Measurements from ENCODE around the gene VCX2.
"Not testable (repeated sequence)": the region's sequence is repeated elsewhere in the genome, so short reads cannot be mapped to it uniquely, and the experiment has no call there.

Gene VCX2

DNA sequence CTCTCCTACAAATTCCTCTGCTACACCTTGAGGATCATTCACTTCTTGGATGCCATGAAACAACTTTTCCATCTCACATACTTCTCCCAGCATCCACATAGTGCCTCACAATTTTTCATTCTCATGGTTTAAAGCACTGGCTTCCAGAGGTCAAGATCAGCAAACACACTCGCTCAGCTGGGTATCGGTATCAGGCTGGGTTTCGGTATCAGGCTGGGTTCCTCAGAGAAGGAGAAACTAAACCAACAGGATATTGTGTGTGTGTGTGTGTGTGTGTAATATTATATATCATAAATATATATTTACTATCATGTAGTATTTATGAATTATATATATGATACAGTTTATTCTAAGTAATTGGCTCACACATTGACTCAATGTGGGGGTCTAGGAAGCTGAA lies at the start of gene VCX2:
TSS of gene VCX2 (minus strand) at position 99 of the 400 bp plus-strand sequence. CDS start 624 bp downstream, outside the sequence.
- DNase-seq (ENCODE audit: low spot score): not testable (repeated sequence)

DNA sequence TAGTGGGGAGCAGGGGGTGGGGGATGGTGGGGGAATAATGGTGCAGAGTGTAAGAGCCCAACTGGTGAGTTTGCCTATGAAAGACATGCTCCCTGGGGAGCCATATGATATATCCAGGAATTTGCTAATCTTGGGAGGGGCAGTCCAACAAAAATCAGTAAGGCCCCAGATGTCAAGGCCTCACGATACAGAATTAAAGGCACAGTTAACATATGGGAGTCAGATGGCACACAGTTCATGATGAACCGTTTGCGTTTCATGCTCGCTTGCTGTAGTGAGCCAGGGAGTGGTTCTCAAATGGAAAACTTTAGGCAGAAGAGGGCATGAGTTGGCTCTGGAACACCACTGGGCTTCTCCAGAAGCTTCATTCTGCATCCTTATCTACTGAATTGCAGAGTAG lies 33.9 kb upstream of the VCX2 start:
- DNase-seq (ENCODE audit: low spot score): no peak

DNA sequence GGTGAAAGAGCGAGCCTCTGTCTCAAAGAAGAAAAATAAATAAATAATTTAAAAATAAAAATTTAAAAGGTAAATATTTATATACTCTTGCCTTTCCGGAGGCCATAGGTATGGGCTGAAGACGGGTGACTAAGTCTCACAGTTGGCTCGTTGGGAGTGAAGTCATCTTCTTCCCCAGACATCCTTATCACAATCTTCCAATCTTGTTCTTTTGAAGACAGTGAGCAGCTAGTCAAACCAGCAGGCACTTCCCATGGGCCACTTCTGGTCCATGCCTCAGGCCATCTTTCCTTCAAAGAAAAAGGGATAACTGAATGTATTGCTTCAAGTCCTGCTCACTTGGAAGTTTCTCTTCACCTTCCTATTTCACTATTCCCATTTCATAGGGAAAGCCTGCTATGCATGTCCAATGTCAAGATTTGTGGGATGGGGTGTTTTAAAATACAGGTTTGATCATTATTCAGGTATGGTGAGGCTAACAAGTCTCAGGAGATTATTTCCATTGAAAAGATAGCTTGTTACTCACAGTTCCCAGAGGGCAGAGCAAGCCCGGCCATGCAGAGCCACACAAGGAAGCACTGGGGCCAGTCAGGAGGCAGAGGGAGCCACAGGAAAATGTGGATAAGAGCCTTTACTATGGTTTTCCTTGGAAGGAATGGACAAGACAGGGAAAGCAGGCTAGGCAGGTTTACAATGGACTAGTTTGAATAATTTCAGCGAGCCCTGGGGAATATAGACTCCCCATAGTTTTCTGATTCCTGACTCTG lies 33.3 kb upstream of the VCX2 start:
- no peak for DNase-seq (ENCODE audit: low spot score)

DNA sequence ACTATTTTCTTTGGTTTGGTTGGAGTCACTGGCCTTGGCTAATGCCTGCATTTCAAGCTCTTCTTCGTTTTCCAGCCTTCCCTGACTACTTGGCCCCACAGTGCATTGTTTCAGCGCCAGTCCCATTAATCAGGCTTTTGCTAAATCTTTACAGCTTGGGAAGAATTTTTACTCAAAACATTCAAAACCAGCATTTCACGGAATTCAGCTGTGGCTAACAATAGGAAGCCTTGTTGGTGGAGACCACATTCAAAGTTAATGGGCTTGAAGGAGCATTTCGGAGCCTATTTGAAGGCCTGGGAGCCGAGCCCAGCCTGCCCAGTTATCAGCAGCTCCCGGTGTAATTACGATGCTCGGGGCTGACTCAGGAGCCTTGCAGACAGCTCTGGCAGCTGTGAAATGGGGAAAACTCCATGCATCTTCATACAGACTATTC lies 30.8 kb upstream of the VCX2 start:
- DNase-seq (ENCODE audit: low spot score): peak; percentile 25

DNA sequence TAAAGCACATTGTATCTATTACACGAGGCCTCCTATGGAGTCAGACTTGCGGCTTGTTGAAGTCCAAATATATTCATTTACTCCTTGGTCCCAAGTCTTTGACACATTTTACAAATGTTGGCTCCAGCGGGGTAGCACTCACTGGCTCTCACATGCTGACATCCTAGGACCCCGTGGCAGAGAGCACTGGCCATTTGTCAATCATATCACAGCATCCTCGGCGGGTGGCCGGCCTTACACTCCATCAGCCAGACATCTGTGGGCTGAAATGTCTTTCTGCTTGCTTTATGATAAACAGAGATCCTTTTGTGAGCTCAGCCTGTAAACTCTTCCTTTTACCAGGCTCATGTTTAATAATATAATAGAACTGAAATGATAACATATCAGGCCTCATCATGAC lies 25.7 kb upstream of the VCX2 start:
- no peak for DNase-seq (ENCODE audit: low spot score)

DNA sequence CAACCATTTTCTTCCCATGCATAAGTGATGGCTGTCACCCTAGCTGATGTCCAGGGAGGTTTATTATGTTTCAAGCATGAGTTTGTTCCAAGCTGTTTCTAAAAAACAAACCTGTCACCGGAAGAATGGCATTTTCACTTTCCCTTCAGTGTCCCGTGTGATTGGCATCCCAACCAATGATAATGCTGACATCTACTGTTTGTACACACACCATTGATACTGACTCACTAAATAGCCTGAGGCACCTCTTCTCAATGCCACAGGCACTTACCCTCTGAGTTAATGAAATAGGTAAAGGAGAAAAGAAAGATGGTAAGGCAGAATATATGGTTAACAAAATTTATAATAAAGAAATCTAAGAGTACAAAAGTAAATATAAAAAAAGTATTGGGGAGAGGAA lies 23.1 kb upstream of the VCX2 start:
- DNase-seq (ENCODE audit: low spot score): no peak

DNA sequence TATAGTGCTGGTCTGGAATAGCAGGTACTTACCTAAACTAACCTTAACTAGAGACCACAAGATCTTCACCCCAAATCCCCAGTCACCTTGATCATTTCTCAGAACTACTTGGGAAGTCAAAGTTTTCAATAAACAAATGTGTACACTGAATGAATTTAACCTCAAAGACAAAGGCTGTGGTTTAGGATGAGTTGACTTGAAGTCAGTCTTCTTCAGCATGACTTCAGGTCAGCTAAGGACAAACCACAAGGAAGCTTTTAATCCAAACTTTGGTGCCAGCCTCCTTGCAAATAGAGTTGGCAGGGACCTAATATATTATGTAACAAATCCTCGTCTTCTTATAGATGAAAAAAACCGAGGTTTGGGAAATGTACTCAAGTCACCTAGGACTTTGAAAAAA lies 21.2 kb upstream of the VCX2 start:
- no peak for DNase-seq (ENCODE audit: low spot score)

DNA sequence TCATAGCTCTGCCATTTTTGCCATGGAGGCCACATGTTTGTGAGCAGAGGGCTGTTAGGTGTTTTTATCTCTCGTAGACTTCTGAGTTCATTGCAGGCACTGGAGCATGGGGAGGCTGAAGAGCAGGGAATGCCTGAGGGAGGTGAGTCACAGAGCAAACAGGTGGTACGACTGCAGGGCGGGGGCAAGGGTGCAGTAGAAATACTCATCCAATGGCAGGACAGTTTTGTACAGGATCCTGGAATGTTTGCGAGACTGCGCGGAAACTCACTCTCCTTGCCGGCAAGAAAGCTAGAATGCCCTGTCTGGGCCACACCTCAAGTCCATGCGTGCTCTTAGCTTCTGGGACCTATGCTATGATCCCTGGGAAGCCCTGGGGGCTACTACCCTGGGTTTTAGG lies 20.0 kb upstream of the VCX2 start:
- DNase-seq (ENCODE audit: low spot score): no peak

DNA sequence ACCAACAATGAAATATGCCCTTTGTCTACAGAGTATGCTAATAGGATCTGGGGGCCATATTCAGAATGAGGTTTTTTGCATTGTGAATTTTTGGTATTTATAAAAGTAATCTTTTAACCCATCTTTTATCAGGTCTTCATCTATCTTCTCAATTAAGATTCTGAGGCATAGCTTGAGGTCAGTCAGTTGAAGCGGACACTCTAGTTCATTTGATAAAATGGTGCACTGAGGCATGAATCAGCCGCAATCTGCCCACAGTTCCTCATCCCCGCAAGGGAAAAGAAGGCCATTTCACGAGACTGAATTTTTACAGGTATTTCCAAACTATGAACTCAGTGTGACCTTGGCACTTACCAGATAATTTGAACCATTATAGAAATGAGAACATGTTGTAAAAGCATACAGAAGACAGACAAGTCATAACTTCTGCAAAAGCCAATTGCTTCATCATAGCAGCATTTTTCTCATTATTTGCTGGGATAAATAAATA lies 19.3 kb upstream of the VCX2 start:
- DNase-seq (ENCODE audit: low spot score): no peak

DNA sequence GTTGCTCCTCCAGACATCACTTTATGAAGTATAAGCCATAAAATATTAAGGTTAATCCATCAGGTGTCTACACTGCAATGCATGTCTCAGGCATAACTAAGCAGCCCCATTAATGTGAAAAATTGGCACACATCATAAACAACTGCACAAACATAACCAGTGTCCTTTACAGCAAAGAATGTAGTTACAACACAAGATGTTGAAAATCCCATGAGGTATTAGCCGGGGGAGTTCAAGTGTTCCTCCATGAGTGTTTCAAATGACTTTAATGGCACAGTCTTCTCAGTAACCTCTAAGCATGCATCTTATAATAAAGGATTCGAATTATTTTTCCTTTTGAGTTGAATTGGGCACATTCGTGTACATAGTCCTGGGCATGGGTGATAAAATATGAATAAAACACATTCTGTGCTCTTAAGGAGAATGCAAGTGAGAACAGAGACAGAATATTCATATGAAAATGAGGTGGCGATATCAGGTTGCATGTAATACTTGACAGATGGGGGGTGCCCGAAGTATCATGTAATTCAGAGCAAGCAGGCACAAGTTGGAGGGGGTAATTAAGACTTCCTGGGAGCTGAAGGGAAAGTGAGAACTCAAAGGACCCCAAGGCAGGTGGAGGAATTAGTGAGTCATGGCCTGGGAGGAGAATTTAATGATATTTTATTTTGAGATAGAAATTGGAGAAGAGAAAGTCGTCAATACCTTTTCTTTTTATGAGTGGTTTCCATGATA lies 18.2 kb upstream of the VCX2 start:
- no peak for DNase-seq (ENCODE audit: low spot score)

DNA sequence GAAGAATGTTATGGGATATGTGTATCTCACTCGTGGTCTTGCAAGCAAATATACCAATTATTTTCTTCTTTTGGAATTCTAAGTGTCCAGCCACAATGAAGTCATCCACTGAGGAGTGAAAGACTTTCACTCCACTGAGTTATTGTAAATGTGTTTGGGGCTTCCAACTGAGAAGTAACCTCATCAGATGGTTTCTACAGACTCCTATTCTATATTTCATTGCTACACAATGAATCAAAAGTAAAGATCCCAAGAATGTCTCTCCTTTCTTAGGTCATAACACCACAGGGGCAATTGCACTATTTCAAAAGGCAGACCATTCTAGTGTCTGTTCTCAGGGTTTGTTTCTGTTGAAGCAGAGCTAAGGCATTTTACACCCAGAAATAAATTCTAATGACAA lies 12.3 kb upstream of the VCX2 start:
- DNase-seq (ENCODE audit: low spot score): no peak

DNA sequence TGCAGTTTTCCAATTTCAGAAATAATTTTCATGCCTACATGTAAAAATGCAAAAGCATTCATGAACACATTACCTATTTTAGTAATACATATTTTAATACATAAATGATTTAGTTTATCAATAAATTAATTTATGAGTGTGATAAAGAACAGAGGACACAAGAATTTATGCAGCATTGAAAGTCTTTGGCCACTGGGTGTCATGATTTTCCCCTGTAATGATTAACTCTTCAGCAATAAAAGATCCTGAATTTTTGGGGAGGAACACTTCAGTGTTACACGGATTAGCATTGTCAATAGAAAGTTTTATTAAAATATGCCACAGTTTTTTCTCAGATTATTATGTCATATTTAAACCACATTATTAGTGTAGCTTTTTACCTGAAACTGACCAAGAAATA lies 8.6 kb upstream of the VCX2 start:
- no peak for DNase-seq (ENCODE audit: low spot score)

DNA sequence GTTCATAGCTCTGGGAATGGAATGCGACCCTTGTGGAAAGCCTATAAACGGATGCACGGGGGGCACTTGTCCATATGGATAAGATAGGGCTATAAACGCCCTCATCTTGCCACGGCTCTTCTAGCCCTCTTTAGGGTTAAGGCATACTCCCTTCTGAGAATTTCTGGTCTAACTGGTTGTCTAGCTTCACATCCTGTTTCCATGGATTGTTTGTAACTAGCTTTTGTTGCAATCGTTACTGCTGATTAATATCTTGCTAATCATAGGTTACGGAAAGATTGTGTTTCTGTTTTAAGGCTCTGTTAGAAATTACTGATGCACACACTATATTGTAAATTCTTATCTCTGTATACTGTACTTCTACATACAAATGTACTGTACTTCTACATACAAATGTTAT lies 17.1 kb downstream of the VCX2 start:
- DNase-seq (ENCODE audit: low spot score): not testable (repeated sequence)

DNA sequence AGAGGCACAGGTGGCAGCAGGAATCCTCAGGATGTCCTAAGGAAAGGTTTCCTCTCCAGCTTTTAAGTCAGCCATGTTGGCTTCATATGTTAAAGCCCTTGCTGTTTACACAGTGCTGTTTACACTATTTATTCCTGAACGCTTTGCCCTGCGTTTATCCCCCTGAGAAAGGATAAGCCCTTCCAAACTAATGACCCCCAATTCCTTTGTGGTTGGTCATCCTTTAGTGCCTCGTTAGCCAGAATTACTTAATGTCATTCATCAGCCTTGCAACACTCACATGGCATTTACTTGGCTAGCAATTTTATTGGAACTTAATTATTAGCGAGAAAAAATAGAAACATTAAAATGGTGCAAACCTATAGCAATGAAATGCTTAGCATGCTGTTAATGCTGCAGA lies 23.8 kb downstream of the VCX2 start:
- no peak for DNase-seq (ENCODE audit: low spot score)

DNA sequence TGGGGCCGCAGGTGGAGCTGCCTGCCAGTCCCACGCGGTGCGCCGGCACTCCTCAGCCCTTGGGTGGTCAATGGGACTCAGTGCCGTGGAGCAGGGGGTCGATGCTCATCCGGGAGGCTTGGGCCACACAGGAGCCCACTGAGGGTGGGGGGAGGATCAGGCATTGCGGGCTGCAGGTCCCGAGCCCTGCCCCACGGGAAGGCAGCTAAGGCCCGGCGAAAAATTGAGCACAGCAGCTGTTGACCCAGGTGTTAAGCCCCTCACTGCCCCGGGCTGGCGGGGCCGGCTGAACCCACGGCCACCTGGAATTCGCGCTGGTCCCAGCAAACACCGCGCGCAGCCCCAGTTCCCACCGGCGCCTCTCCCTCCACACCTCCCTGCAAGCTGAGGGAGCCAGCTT lies 26.1 kb downstream of the VCX2 start:
- no peak for DNase-seq (ENCODE audit: low spot score)

DNA sequence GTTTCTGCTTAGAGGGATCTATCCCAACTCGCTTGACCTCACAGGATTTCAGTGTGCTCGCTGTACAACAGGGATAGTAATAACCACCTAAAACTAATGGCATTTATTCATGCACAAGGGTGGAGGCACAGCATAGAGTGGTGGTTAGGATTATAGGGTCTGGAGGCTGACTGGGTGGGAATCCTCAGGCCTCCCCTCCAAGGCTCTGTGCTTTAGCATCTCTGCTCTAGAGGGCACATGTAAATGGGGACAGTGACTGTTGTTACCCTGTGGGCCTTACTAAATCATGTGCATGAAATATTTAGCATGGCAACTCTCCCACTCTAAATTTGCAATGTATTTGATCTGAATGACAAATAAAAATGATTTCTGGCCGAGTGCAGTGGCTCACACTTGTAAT lies 29.2 kb downstream of the VCX2 start:
- no peak for DNase-seq (ENCODE audit: low spot score)

DNA sequence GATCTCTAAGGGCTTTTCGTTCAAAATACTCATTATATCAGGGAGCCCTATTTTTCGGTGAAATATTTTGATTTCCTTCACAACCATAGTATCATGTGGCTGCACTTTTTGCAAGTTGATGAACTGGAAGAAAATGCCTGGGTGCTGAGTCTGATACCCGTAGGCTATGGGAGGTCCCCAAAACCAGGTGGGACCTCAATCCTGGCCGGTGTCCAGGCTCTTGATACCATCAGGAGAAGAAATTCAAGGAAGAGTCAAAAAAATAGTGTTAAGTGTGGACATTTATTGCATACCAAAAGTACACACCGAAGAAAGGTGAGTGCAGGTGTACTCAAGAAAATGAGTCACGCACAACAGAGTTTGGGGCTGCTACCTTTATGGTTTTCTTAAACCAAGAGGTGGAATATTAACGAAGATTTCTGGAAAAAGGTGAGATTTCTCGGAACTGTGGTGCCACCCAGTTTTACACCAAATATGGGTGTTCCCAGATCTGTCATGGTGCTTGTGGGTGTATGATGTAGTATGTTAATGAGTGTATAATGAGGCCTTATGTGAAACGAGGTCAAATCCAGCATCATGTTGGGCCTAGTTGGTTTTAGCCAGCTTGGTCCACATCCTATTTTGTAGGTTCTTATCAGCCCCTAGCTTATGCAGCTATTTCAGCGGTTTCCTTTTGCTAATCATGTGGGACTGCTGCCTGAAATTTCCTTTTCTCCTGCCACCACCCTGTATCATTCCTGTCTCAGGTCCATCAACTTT lies 29.9 kb downstream of the VCX2 start:
- DNase-seq (ENCODE audit: low spot score): no peak

DNA sequence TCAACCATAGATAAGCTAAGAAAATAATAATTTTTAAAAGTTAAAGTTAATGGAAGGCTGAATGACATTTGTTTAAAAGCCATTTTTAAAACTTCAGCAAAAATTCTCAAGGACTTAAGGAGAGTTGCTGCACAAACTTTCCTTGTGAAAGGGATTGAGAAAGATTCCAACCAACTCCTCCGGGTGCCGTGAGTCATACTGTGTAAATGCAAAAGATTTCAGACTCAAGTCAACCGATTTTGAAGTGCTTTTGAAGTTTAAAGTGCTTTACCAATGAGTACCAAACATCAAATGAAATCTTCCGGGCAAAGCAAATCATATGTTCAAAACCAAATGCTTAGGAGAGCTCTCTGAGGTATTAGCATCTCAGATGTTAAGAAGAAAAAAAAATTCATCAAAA lies 31.4 kb downstream of the VCX2 start:
- DNase-seq (ENCODE audit: low spot score): no peak

DNA sequence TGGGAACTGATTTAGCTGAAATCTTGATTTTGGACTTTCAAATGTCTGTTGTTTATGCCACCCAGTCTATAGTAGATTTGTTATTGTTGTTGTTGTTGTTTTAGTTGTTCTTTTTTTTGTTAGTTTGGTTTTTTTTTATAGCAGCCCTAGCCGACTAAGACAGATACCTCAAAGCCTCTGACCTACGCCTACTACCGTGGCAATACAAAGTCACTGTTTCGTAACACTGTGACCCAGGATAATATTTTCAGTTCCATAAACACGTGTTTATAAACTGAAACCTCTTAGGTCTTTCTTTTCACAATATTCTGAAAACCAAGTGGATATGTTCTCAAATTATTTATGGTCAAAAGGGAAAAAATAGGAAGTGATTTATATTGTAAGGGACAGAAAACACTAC lies 32.8 kb downstream of the VCX2 start:
- no peak for DNase-seq (ENCODE audit: low spot score)

DNA sequence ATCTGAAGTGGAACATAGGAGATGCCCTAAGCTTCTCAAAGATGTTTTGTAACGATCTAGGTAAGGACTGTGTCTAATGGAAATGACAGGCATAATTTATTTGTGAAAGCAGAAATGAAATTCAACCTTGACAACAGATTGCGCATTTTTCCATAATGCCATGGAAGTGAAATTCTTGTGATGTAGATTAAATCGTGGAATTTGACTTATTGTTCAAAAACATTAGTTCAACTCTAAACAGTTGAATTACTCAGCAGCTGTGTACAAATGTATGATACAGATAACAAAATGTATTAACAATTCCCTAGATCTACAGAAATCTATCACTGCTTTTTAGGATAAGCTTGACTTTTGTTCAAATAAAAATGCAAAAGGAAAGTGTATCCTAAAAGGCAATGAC lies 44.4 kb downstream of the VCX2 start:
- no peak for DNase-seq (ENCODE audit: low spot score)

DNA sequence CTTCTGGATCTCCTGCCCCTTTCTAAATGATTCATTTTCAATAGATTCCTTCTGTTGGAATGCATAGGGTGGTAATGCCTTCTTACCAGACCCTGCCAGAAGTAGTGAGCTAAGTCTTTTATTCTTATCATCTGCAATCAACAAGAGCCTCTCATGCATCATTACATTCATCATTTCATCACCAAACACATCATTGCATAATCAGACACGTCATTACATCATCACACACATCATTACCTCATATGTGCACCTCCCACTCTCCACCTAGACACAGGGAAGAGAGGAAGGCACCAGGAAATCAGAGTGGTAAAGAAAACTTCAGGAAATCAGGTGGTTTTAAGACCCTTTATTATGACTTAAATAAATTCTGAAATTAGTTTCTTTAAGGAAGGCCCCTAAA lies 45.0 kb downstream of the VCX2 start:
- DNase-seq (ENCODE audit: low spot score): no peak

DNA sequence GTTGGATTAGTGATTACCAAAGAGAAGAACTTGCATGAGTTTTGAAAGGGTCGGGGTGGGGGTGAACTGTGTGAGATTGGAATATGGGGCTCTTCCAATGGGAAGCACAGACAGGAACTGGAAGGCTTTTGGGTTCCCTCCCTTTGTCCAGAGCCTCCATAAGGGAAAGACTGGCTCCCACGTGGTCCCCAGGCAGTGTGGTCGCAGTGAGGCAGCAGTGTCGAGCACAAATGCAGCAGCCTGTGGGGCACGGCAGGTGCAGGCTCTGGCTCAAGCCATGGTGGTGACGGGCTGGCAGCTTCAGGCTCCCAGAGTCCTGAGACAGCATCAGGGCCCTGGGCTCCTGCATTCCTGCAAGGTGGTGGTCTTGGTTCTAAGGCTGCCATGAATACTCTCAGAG lies 45.5 kb downstream of the VCX2 start:
- DNase-seq (ENCODE audit: low spot score): no peak

DNA sequence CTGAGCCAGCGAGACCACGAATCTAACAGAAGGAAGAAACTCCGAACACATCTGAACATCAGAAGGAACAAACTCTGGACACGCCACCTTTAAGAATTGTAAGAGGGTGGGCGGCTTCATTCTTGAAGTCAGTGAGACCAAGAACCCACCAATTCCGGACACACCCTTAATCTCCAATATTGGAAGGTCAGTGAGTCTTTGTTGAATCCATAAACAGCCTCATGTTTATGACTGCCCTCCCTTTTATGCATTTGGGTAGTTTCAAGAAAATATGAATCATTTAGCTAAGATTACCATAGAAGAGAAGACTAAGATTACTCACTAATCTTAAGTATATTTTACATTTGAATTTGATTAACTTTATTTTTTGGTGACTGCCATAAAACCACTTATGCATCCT lies 48.5 kb downstream of the VCX2 start:
- no peak for DNase-seq (ENCODE audit: low spot score)
